ENCODE results near the gene ATP6V0A4.

Gene ATP6V0A4

GRCh38 chr7:138713191-138713590 is 84.8 kb downstream of the ATP6V0A4 start:
- no peaks in the 10 kb centered on the region for H3K79me2 ChIP-seq (ENCODE audit: insufficient read depth, low read length)
- H4K20me1 ChIP-seq (ENCODE audit: insufficient read depth, low read length) = no peaks in the 10 kb centered on the region
- no peaks in the 10 kb centered on the region for H3K9me3 ChIP-seq (ENCODE audit: low read length)
- no peaks in the 10 kb centered on the region for H3F3A ChIP-seq (ENCODE audit: insufficient read depth, low read length)
- no peak overlapping the region for H3K4me2 ChIP-seq (ENCODE audit: low read length)
- no peak overlapping the region for H3K9ac ChIP-seq (ENCODE audit: low read length)
- 0 out of 2 replicates have a peak, but pooled peaks cover 6% of the 10 kb centered on the region for H3K27me3 ChIP-seq (ENCODE audit: insufficient read depth, low read length)
- H3K27ac ChIP-seq (ENCODE audit: low read depth, low read length, poor library complexity, severe bottlenecking) = no peak overlapping the region
- no peaks in the 10 kb centered on the region for H3K9me2 ChIP-seq (ENCODE audit: low read depth, low read length)
- no peak overlapping the region for H3K4me3 ChIP-seq (ENCODE audit: low read depth, low read length, poor library complexity, severe bottlenecking)
- H2AFZ ChIP-seq (ENCODE audit: low read length) = no peak overlapping the region
- H3K4me1 ChIP-seq (ENCODE audit: insufficient read depth, low read length, severe bottlenecking) = no peaks in the 10 kb centered on the region
- no peaks in the 10 kb centered on the region for H3K36me3 ChIP-seq (ENCODE audit: insufficient read depth, low read length)
- TF ChIP-seq EZH2 (IDR thresholded peaks at IDR 0.05; ENCODE audit: borderline replicate concordance, low read length) = no peak
- no peak for TF ChIP-seq CTCF (IDR thresholded peaks at IDR 0.05; ENCODE audit: low read length)

GRCh38 chr7:138712652-138713051 is 85.3 kb downstream of the ATP6V0A4 start:
- Histone ChIP-seq H3K9me2 (ENCODE audit: low read depth, low read length) (no peaks in the 10 kb centered on the region), H3K36me3 (ENCODE audit: insufficient read depth, low read length) (no peaks in the 10 kb centered on the region), H3K4me2 (ENCODE audit: low read length) (no peak overlapping the region), H4K20me1 (ENCODE audit: insufficient read depth, low read length) (no peaks in the 10 kb centered on the region), H3K9ac (ENCODE audit: low read length) (no peak overlapping the region), H3K27ac (ENCODE audit: low read depth, low read length, poor library complexity, severe bottlenecking) (no peak overlapping the region), H3K9me3 (ENCODE audit: low read length) (no peaks in the 10 kb centered on the region), H3K79me2 (ENCODE audit: insufficient read depth, low read length) (no peaks in the 10 kb centered on the region), H3K4me3 (ENCODE audit: low read depth, low read length, poor library complexity, severe bottlenecking) (no peak overlapping the region), H3K4me1 (ENCODE audit: insufficient read depth, low read length, severe bottlenecking) (no peaks in the 10 kb centered on the region), H2AFZ (ENCODE audit: low read length) (no peak overlapping the region), H3K27me3 (ENCODE audit: insufficient read depth, low read length) (0 out of 2 replicates have a peak, but pooled peaks cover 6% of the 10 kb centered on the region), H3F3A (ENCODE audit: insufficient read depth, low read length) (no peaks in the 10 kb centered on the region)
- TF ChIP-seq EZH2 (IDR thresholded peaks at IDR 0.05; ENCODE audit: borderline replicate concordance, low read length) (no peak), CTCF (IDR thresholded peaks at IDR 0.05; ENCODE audit: low read length) (no peak)

- Histone ChIP-seq H3K9ac (ENCODE audit: low read length) (no peak overlapping the region), H3K9me2 (ENCODE audit: low read depth, low read length) (no peaks in the 10 kb centered on the region), H4K20me1 (ENCODE audit: insufficient read depth, low read length) (no peaks in the 10 kb centered on the region), H3K27me3 (ENCODE audit: insufficient read depth, low read length) (0 out of 2 replicates have a peak, but pooled peaks cover 6% of the 10 kb centered on the region), H3K4me3 (ENCODE audit: low read depth, low read length, poor library complexity, severe bottlenecking) (no peak overlapping the region), H3K27ac (ENCODE audit: low read depth, low read length, poor library complexity, severe bottlenecking) (no peak overlapping the region), H2AFZ (ENCODE audit: low read length) (no peak overlapping the region), H3F3A (ENCODE audit: insufficient read depth, low read length) (no peaks in the 10 kb centered on the region), H3K9me3 (ENCODE audit: low read length) (no peaks in the 10 kb centered on the region), H3K79me2 (ENCODE audit: insufficient read depth, low read length) (no peaks in the 10 kb centered on the region), H3K4me2 (ENCODE audit: low read length) (no peak overlapping the region), H3K36me3 (ENCODE audit: insufficient read depth, low read length) (no peaks in the 10 kb centered on the region), H3K4me1 (ENCODE audit: insufficient read depth, low read length, severe bottlenecking) (no peaks in the 10 kb centered on the region)
- TF ChIP-seq EZH2 (IDR thresholded peaks at IDR 0.05; ENCODE audit: borderline replicate concordance, low read length) = no peak
- no peak for TF ChIP-seq CTCF (IDR thresholded peaks at IDR 0.05; ENCODE audit: low read length)
These were observed 87.2 kb downstream of the ATP6V0A4 start for GRCh38 chr7:138710536-138711385.
